WTC11 (cell line): Measurements from ENCODE around the gene DFFB. TPM values are rescaled to one million over a fixed set of nuclear protein-coding genes. Genes with fewer than 3 reads are reported as not detected.

Experiments
- ATAC-seq: fragments of 200-7000 bp; cut with Tn5 transposase; 2 replicates; pipeline ENCODE4 v1.10.0; 2021; ENCODE audit warnings: mild to moderate bottlenecking, moderate library complexity
- CTCF ChIA-PET: fragments of 300-600 bp; sonication (Branson Sonifier 250); formaldehyde crosslinking; loops from one replicate; lab custom pipeline; 2021; ENCODE audit warnings: antibody characterized with exemption; lab: Charles Lee
- POLR2A ChIA-PET: fragments of 350-600 bp; sonication (Branson Sonifier 250); formaldehyde crosslinking; loops from one replicate; lab custom pipeline; 2021; ENCODE audit warnings: antibody characterized with exemption; lab: Charles Lee
- DNase-seq: peaks from one replicate; pipeline ENCODE4 v3.0.0; 2021; ENCODE audit warnings: low spot score
- H3K27ac Mint-ChIP-seq: 2 replicates; pipeline ENCODE4 v1.8.0; 2021; ENCODE audit warnings: mixed read lengths
- H3K27me3 Mint-ChIP-seq: 2 replicates; pipeline ENCODE4 v1.8.0; 2021; ENCODE audit warnings: low read depth, mild to moderate bottlenecking, moderate library complexity, mixed read lengths
- H3K36me3 Mint-ChIP-seq: 2 replicates; pipeline ENCODE4 v1.8.0; 2021; ENCODE audit warnings: mixed read lengths
- H3K4me1 Mint-ChIP-seq: 2 replicates; pipeline ENCODE4 v1.8.0; 2022; ENCODE audit warnings: mixed read lengths
- H3K4me3 Mint-ChIP-seq: 2 replicates; pipeline ENCODE4 v1.8.0; 2021; ENCODE audit warnings: mild to moderate bottlenecking, moderate library complexity, mixed read lengths
- H3K9me3 Mint-ChIP-seq: 2 replicates; pipeline ENCODE4 v1.8.0; 2021; ENCODE audit warnings: mixed read lengths
- E2F4 ChIP-seq: sonication (generic); formaldehyde crosslinking; IDR thresholded peaks from 2 replicates; pipeline ENCODE4 v1.8.1; 2022; ENCODE audit warnings: low read depth, mild to moderate bottlenecking, moderate library complexity, missing genetic modification reagents, borderline replicate concordance
- HMGA2 ChIP-seq: fragments of 250-450 bp; sonication (Bioruptor Pico); IDR thresholded peaks from 2 replicates; pipeline ENCODE4 v1.4.0; 2021; ENCODE audit warnings: mild to moderate bottlenecking, moderate library complexity
- IRF2 ChIP-seq: sonication (generic); formaldehyde crosslinking; IDR thresholded peaks from 2 replicates; pipeline ENCODE4 v1.8.0; 2022; ENCODE audit warnings: low read depth, missing genetic modification reagents, borderline replicate concordance
- JAZF1 ChIP-seq: fragments of 250-450 bp; sonication (Bioruptor Pico); IDR thresholded peaks from 2 replicates; pipeline ENCODE4 v1.9.0; 2021; ENCODE audit warnings: moderate library complexity, mild to moderate bottlenecking, inconsistent platforms
- MYBL2 ChIP-seq: sonication (generic); formaldehyde crosslinking; IDR thresholded peaks from 2 replicates; pipeline ENCODE4 v1.8.1; 2023; ENCODE audit warnings: mild to moderate bottlenecking, moderate library complexity, missing genetic modification reagents
- NR2C2 ChIP-seq: sonication (generic); formaldehyde crosslinking; IDR thresholded peaks from 2 replicates; pipeline ENCODE4 v1.8.0; 2022; ENCODE audit warnings: mild to moderate bottlenecking, missing genetic modification reagents
- NR3C1 ChIP-seq: sonication (generic); formaldehyde crosslinking; conservative IDR thresholded peaks from 2 replicates; pipeline ENCODE4 v1.8.1; 2023; ENCODE audit warnings: low read depth, mild to moderate bottlenecking, missing genetic modification reagents
- OVOL2 ChIP-seq: fragments of 250-450 bp; sonication (Bioruptor Pico); IDR thresholded peaks from 2 replicates; pipeline ENCODE4 v1.9.0; 2021; ENCODE audit warnings: mild to moderate bottlenecking, borderline replicate concordance
- PREB ChIP-seq: sonication (generic); formaldehyde crosslinking; IDR thresholded peaks from 2 replicates; pipeline ENCODE4 v1.8.1; 2022; ENCODE audit warnings: mild to moderate bottlenecking, missing genetic modification reagents, moderate library complexity, borderline replicate concordance
- PRRX2 ChIP-seq: fragments of 250-450 bp; sonication (Bioruptor Pico); IDR thresholded peaks from 2 replicates; pipeline ENCODE4 v1.8.0; 2021; ENCODE audit warnings: mild to moderate bottlenecking
- RORB ChIP-seq: fragments of 250-450 bp; sonication (Bioruptor Pico); IDR thresholded peaks from 2 replicates; pipeline ENCODE4 v1.9.0; 2021; ENCODE audit warnings: mild to moderate bottlenecking
- ZNF219 ChIP-seq: sonication (generic); formaldehyde crosslinking; IDR thresholded peaks from 2 replicates; pipeline ENCODE4 v1.8.0; 2023; ENCODE audit warnings: missing genetic modification reagents, mild to moderate bottlenecking, borderline replicate concordance
- ZNF512 ChIP-seq: sonication (generic); formaldehyde crosslinking; IDR thresholded peaks from 2 replicates; pipeline ENCODE4 v1.8.1; 2022; ENCODE audit warnings: missing genetic modification reagents, borderline replicate concordance
- total RNA-seq: library from RNA; stranded (reverse); gene quantifications from 3 replicates; pipeline ENCODE4 v1.2.3, GENCODE V29; 2021
- TF ChIP-seq, protein P1 (sequence below): sonication (generic); formaldehyde crosslinking; IDR thresholded peaks from 2 replicates; pipeline ENCODE4 v1.8.0; 2022; ENCODE audit warnings: mild to moderate bottlenecking, missing genetic modification reagents
- TF ChIP-seq, protein P2 (sequence below): fragments of 250-450 bp; sonication (Bioruptor Pico); IDR thresholded peaks from 2 replicates; pipeline ENCODE4 v2.1.2; 2022; ENCODE audit warnings: mild to moderate bottlenecking, moderate library complexity
- TF ChIP-seq, protein P3 (sequence below): sonication (generic); formaldehyde crosslinking; conservative IDR thresholded peaks from 2 replicates; pipeline ENCODE4 v1.8.1; 2023; ENCODE audit warnings: mild to moderate bottlenecking, low read depth, missing genetic modification reagents, moderate library complexity
- TF ChIP-seq, protein P4 (sequence below): sonication (generic); formaldehyde crosslinking; IDR thresholded peaks from 2 replicates; pipeline ENCODE4 v1.8.0; 2023; ENCODE audit warnings: mild to moderate bottlenecking, missing genetic modification reagents

The DFFB gene
- total RNA-seq, 1 experiment from 2014 or later = 9.2 TPM

DNA sequence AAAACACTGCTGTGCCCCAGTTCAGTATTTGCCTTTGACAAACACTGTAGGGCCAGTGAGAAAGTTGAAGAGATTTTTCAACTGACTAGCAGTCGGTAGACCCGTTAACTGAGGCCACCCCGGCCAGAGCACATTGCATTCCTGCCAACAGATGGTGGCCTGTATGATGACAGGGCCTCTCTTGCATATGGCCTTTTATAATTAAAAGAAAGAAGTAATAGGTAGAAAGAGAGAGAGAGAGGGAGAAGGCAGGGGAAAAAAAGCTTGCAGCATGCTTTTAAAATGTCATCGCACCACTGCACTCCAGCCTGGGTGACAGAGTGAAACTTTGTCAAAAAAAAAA lies 47.5 kb downstream of the DFFB start:
- ChIA-PET CTCF (no interaction called here), POLR2A (no interaction called here)
- H3K27me3 Mint-ChIP-seq = no peaks in the 10 kb centered on the region; the same call in 1 of the 2 replicates
- TF ChIP-seq HMGA2 (CRISPR knock-in tag) = no peak
- no peak for TF ChIP-seq RORB (CRISPR knock-in tag)
- no peak for TF ChIP-seq E2F4 (CRISPR knock-in tag)
- no peak for TF ChIP-seq OVOL2 (CRISPR knock-in tag)
- TF ChIP-seq NR2C2 (CRISPR knock-in tag) = no peak
- TF ChIP-seq NR3C1 = no peak
- TF ChIP-seq ZNF512 (CRISPR knock-in tag) = no peak
- TF ChIP-seq, protein P1, sequence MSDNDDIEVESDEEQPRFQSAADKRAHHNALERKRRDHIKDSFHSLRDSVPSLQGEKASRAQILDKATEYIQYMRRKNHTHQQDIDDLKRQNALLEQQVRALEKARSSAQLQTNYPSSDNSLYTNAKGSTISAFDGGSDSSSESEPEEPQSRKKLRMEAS (CRISPR knock-in tag) = no peak
- no peak for TF ChIP-seq PRRX2 (CRISPR knock-in tag)
- TF ChIP-seq MYBL2 = no peak
- TF ChIP-seq ZNF219 (CRISPR knock-in tag) = no peak
- TF ChIP-seq, protein P2, sequence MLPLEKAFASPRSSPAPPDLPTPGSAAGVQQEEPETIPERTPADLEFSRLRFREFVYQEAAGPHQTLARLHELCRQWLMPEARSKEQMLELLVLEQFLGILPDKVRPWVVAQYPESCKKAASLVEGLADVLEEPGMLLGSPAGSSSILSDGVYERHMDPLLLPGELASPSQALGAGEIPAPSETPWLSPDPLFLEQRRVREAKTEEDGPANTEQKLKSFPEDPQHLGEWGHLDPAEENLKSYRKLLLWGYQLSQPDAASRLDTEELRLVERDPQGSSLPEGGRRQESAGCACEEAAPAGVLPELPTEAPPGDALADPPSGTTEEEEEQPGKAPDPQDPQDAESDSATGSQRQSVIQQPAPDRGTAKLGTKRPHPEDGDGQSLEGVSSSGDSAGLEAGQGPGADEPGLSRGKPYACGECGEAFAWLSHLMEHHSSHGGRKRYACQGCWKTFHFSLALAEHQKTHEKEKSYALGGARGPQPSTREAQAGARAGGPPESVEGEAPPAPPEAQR (CRISPR knock-in tag) = no peak
- TF ChIP-seq PREB (CRISPR knock-in tag) = no peak
- TF ChIP-seq JAZF1 = no peak
- TF ChIP-seq, protein P3, sequence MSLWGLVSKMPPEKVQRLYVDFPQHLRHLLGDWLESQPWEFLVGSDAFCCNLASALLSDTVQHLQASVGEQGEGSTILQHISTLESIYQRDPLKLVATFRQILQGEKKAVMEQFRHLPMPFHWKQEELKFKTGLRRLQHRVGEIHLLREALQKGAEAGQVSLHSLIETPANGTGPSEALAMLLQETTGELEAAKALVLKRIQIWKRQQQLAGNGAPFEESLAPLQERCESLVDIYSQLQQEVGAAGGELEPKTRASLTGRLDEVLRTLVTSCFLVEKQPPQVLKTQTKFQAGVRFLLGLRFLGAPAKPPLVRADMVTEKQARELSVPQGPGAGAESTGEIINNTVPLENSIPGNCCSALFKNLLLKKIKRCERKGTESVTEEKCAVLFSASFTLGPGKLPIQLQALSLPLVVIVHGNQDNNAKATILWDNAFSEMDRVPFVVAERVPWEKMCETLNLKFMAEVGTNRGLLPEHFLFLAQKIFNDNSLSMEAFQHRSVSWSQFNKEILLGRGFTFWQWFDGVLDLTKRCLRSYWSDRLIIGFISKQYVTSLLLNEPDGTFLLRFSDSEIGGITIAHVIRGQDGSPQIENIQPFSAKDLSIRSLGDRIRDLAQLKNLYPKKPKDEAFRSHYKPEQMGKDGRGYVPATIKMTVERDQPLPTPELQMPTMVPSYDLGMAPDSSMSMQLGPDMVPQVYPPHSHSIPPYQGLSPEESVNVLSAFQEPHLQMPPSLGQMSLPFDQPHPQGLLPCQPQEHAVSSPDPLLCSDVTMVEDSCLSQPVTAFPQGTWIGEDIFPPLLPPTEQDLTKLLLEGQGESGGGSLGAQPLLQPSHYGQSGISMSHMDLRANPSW (CRISPR knock-in tag) = no peak
- TF ChIP-seq, protein P4, sequence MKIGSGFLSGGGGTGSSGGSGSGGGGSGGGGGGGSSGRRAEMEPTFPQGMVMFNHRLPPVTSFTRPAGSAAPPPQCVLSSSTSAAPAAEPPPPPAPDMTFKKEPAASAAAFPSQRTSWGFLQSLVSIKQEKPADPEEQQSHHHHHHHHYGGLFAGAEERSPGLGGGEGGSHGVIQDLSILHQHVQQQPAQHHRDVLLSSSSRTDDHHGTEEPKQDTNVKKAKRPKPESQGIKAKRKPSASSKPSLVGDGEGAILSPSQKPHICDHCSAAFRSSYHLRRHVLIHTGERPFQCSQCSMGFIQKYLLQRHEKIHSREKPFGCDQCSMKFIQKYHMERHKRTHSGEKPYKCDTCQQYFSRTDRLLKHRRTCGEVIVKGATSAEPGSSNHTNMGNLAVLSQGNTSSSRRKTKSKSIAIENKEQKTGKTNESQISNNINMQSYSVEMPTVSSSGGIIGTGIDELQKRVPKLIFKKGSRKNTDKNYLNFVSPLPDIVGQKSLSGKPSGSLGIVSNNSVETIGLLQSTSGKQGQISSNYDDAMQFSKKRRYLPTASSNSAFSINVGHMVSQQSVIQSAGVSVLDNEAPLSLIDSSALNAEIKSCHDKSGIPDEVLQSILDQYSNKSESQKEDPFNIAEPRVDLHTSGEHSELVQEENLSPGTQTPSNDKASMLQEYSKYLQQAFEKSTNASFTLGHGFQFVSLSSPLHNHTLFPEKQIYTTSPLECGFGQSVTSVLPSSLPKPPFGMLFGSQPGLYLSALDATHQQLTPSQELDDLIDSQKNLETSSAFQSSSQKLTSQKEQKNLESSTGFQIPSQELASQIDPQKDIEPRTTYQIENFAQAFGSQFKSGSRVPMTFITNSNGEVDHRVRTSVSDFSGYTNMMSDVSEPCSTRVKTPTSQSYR = no peak
- TF ChIP-seq IRF2 = no peak
- no peak for ATAC-seq
- 0 out of 2 replicates have a peak, but pooled peaks cover 3% of the 10 kb centered on the region for H3K9me3 Mint-ChIP-seq
- H3K36me3 Mint-ChIP-seq = no peaks in the 10 kb centered on the region; the same call in 1 of the 2 replicates
- H3K4me1 Mint-ChIP-seq = peaks cover 10% of the 10 kb centered on the region
- H3K4me3 Mint-ChIP-seq = no peak overlapping the region
- DNase-seq = no peak
- no peak overlapping the region for H3K27ac Mint-ChIP-seq
